DMS114 treated with DMSO at 0.1 percent for 48 hours (cell line): ENCODE results near the gene MACROD2.

Source experiments
- DNase-seq: peaks from one replicate; lab custom pipeline; 2025; ENCODE audit not compliant: unreplicated experiment; lab: John Stamatoyannopoulos, UW

MACROD2 gene

DNA sequence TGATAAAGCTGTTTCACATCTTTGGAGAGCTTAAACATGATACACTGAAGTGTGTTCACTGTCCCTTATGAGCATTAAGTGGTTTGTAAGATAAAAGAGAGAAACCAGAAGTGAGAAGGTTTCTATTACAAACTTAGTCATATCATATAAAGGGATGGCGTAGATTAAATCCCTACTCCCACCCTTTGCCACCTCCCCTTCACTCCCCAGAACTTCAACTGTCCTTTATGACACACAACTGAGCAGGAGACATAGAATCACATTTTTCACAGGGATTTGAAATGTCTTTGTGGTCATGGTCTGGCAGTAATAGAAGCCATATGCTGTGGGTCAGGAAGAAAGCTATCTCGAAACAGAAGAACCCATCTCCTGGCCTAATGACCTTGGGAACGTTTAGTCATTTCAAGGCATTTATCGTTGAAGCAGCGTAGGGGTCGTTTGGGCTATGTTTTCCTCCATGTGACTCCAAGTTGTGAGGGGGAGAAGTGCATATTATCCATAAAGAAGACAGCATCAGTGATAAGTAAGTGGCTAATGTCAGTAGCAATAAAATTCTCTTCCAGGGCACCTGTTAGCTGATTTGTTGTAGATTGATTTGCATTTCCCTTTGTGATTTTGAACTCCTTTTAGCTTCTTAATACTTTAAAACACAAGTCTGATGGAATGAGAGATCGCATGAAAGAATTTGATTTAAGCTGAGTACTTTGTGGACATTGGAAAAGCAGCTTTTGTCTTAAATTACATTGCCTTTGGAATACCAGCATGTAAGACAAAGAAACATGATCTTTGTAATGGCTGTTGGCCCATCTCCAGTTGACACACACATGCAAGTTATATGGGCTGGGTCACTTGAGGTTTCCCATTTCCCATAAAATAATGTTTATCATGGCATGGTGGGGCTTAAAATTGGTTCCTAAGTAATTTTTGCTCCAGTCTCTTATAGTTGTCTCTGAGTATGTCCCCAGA, 843.6 kb downstream of the MACROD2 start:
- DNase-seq, result no peak

DNA sequence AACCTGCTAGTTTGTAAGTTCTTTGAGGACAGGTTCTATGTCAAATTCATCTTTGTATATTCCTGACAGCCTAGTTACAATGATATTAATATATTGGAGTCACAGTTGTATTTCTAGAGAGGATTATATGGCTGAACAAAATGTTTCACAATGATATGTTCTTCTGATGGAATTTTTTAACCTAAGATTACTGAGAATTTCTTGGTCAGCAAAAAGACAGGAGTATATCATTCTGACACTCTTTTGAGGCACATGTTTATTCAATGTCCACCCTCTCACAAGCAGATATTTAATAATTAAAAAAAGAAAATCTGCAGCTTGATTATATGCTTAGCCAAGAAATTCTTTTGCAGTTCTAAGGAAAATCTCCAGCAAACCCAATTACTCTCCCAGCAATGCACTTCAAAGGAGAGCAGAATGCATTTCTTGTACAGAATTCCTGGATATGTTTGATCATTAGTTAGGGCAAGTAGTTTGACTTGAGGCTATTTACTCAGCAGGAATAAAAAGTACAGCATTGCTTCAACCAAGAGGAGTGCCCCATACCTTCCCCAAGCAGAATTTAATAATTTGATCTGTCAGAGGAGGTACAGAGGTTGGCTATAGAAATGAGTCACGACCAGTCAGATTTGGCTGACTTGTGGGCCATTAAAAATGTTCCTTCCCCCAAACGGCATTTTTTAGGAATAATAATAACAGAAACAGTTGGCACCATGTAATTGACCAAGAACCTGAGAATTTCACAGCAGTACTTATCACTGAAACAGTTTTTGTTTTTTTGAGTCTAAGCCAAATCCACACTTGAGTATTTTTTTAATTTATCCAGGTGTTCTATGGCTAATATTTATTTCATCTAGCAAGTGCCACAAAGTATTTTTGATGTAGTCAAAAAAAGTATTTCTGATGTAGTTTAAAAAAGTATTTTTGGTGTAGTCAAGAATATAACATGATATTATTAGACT, 850.2 kb downstream of the MACROD2 start:
- no peak for DNase-seq

GRCh38 chr20:14848806-14849205, 853.5 kb downstream of the MACROD2 start:
- no peak for DNase-seq

DNA sequence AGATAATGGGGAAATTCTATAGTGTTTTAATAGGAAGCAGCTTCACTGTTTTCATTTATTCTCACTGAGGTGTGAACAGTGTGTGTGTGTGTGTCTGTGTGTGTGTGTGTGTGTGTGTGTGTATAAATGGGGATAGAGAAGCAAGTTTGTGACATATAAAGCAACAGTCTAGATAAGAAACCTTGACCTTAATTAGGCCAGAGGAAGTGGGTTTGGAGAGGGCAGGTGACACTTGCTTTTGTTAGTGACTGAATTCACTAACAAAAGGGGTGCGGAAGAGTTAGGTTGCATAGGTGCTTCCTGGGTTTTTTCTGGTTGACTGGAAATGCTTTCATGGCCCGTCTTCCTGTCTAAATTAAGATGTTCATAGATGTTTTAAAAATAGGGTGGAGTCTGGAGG, 857.8 kb downstream of the MACROD2 start:
- no peak for DNase-seq

DNA sequence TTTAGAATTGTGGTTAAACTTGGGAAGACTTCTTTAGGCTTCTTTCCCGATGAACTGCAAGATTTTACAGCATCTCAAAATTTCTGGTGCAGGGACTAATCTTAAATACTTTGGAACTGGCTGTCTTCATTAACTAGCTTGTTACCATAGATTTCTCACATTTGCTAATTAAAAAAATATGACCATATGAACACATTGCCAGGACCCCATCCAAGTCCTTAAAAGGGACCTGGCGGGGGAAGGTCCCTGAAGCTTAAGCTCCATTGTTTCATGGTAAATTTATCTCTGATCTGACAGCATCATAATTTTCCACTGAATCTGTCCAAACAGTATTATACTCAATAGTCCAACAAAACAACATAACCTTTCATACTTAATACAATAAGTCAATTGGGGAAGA, 859.9 kb downstream of the MACROD2 start:
- no peak for DNase-seq

DNA sequence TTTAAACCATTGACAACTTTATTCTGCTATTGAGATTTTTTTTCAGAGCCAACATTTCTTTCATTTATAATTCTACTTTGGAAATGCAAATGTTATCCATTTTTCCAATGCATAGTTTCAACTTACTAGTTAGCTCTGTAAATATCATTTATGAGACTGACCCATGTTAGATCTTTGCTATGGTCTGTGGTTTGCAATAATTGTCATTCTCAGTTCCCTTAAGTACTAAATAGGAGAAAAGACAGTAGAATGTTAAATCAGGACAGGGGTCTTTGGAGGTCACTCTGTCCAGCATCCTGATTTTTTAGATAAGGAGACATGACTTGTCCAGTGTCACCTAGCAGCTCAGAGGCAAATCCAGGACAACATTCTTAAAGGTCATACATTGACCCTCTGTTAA, 864.3 kb downstream of the MACROD2 start:
- DNase-seq, result no peak

GRCh38 chr20:14860410-14860814, 865.1 kb downstream of the MACROD2 start:
- no peak for DNase-seq

DNA sequence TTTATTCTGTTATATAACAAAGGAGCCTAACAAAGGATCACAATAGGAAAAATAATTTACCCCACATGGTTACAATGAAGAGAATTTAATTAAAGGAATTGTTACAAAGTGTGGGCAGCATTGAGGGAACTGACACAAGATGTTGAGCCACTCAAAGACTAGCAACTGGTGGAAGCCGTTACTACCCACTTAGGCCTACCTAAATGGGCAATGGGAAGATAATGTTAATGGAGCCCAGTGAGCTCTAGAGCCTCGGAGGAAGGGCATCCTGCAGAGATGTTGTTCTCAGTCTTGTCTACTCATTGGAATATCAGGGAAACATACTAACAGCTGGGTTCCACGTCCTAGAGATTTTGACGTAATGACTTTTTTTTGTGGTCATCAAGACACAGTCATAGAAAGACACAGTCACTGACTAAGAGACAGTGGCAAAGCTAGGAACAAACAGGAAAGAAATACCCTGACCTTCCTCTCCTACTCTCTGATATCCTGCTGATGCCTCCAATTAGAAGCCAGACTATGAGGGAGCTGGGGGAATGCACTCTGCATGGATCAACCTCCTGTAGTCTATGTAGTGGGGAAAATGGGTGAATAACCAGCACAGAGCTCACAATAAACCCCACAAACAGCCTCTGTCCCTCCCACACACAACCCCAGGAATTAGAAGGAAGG, 865.8 kb downstream of the MACROD2 start:
- DNase-seq, result no peak

DNA sequence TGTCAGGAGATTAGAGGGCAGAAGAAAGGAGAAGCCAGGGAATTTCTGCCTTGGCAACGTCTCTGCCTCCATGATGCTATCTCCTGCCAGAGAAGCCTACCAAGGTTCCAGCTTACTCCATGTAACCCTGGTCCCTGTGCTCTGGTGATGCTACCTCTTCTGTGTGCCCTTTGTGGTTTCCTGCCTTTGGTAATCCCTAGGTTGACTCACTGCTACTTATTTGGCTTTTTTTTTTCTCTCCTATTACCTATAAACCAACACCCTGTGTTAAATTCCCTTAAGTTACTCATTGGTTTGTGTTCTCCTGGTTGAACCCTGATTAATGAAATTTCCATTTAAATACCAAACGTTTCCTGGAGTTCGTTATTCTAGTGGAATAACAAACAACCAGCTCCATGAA, 869.9 kb downstream of the MACROD2 start:
- DNase-seq, result no peak

GRCh38 chr20:14865731-14866130, 870.4 kb downstream of the MACROD2 start:
- DNase-seq, result no peak

GRCh38 chr20:14866841-14867514, 871.7 kb downstream of the MACROD2 start:
- DNase-seq, result no peak

- DNase-seq, result no peak
These were observed 882.1 kb downstream of the MACROD2 start for GRCh38 chr20:14877301-14878028.

- no peak for DNase-seq
These were observed 883.3 kb downstream of the MACROD2 start for GRCh38 chr20:14878676-14879019.

- DNase-seq, result no peak
These were observed 883.8 kb downstream of the MACROD2 start for GRCh38 chr20:14879020-14879697.

- DNase-seq, result no peak
These were observed 884.5 kb downstream of the MACROD2 start for GRCh38 chr20:14879839-14880238.

- DNase-seq, result no peak
These were observed 886.2 kb downstream of the MACROD2 start for GRCh38 chr20:14881518-14881917.

DNA sequence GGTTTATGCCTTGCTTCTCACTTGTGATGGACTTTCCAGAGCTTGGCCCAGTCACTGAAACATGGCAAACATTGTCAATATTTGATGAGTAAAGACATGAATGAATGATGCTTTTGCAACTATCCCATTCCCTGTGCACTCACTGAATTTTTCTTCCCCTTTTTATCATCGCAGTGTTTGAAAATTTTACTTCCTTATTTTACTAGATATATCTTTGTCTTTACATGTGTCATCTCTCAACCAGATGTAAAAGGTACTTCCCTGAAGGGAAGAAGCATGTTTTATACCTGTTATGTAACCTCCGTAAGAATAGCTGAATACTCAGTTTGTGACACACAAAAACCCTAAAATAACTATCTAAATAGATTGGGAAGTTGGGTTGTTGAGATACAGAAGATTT, 886.8 kb downstream of the MACROD2 start:
- no peak for DNase-seq

GRCh38 chr20:14882846-14883245, 887.5 kb downstream of the MACROD2 start:
- no peak for DNase-seq

DNA sequence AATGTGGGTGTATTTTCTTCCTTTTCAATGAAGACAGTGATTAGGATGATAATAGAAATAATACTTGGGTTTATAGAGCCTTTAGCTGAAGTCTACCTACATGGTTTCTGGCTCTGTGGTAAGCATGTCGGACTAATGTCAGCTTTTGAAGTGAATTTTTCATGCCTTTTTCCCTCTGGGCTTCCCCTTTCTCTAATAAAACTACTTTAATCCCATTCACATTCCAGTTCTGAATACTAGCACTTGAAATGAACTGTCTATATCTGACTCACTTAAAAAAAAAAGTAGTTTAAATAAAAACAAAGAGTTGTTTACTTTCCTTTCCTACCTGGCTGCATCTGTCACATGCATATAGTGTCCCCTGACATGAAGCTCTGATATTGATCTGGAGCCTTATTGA, 888.0 kb downstream of the MACROD2 start:
- DNase-seq, result no peak
